ENCODE data around the gene SPTBN5.

DNA sequence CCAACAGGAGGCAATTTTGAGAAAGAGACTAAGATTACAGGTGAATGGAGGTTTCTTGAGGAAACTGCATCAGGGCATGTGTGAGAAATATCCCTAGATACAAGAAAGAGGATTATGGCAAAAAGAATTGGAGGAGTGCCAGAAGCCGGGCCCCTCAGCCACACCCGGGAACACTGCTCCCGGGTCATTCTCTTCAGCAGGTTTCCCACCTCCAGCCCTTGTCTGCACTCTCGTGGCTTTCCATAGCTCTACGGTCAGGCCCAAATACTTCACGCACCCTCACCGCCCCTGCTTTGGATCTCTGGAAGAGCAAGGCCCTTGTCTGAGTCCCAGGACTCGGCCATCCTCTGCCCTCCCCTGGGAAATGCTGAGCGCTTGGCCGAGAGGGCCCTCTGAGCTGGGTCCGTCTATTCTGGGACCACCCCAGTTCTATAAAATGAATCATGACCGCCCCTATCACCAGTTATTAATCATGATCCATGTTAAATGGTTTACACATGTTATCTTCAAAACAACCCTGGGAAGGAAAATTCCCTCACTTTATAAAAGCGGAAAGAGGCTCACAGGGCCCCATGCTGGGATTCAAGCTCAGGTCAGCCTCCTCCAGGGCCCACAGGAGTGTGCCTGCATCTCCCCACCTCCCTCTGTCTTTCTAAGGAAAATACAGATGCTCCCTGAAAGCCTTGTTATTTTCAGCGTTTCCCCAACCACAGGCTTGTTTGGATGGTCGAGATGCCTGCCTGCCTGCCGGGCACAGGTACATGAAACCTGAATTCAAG is 38.8 kb upstream of the SPTBN5 start:
- TF ChIP-seq, protein P1, sequence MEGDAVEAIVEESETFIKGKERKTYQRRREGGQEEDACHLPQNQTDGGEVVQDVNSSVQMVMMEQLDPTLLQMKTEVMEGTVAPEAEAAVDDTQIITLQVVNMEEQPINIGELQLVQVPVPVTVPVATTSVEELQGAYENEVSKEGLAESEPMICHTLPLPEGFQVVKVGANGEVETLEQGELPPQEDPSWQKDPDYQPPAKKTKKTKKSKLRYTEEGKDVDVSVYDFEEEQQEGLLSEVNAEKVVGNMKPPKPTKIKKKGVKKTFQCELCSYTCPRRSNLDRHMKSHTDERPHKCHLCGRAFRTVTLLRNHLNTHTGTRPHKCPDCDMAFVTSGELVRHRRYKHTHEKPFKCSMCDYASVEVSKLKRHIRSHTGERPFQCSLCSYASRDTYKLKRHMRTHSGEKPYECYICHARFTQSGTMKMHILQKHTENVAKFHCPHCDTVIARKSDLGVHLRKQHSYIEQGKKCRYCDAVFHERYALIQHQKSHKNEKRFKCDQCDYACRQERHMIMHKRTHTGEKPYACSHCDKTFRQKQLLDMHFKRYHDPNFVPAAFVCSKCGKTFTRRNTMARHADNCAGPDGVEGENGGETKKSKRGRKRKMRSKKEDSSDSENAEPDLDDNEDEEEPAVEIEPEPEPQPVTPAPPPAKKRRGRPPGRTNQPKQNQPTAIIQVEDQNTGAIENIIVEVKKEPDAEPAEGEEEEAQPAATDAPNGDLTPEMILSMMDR (IDR thresholded peaks at IDR 0.05; ENCODE audit: low read length), result no peak
- TF ChIP-seq EZH2 (optimal IDR thresholded peaks at IDR 0.05; ENCODE audit: low read depth, low read length) (no peak), EZH2phosphoT487 (IDR thresholded peaks at IDR 0.05; ENCODE audit: low read length) (no peak)

All from MM.1S (cell line).